Activated T-helper 2 cell treated with anti-CD3 and anti-CD28 coated beads, Interferon-gamma antibody, Interleukin-2, Interleukin-4, amounts not matched to agents 10 μg/mL and 5 μg/mL and 100 μg/mL, durations not matched to agents 14 hours and 24 hours and 36 hours (primary cell): Measurements from ENCODE around the gene MVB12B. TPM values are rescaled to one million over a fixed set of nuclear protein-coding genes. Genes with fewer than 3 reads are reported as not detected.

ENCODE experiments used
- DNase-seq: peaks from one replicate; pipeline ENCODE4 v3.0.0; 2021; ENCODE audit warnings: low spot score
- H3K27ac Mint-ChIP-seq: one replicate; pipeline ENCODE4 v1.8.0; 2021; ENCODE audit warnings: mixed read lengths
- H3K27me3 Mint-ChIP-seq: one replicate; pipeline ENCODE4 v1.8.0; 2021; ENCODE audit warnings: low read depth, mixed read lengths
- H3K36me3 Mint-ChIP-seq: one replicate; pipeline ENCODE4 v1.8.0; 2021; ENCODE audit warnings: low read depth, mixed read lengths
- H3K4me1 Mint-ChIP-seq: one replicate; pipeline ENCODE4 v1.8.0; 2021; ENCODE audit warnings: low read depth, mixed read lengths
- H3K4me3 Mint-ChIP-seq: one replicate; pipeline ENCODE4 v1.8.0; 2021; ENCODE audit warnings: low read depth, mild to moderate bottlenecking, moderate library complexity, mixed read lengths
- H3K9me3 Mint-ChIP-seq: one replicate; pipeline ENCODE4 v1.8.0; 2021; ENCODE audit warnings: mixed read lengths
- intact Hi-C: fragments of 100-400 bp; cut with micrococcal nuclease; formaldehyde crosslinking; loops from one replicate; pipeline ENCODE4 v1.15.1; 2023
- total RNA-seq: library from RNA; stranded (reverse); gene quantifications from 2 replicates; pipeline ENCODE4 v1.2.3, GENCODE V29; 2022

Gene MVB12B
- total RNA-seq, 1 donor from 2014 or later, result 0.50 TPM

DNA sequence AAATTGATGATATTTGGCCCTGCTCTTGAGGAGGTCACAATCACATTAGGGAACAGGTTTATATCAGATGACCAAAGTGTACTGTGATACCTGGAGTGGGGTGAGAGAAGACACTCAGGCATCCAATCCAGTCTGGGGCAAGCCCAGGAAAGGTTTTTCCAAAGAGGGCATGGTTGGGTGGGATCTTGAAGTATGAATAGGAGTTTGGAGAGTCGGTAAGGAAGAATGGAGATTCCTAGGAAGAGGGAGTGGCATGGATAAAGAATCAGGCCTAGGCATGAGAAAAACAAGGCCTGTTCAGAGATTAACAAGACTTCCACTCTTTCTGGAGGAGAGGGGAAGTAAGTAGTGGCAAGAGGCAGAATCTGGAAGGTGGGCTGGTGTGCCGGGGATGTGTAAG lies 91.1 kb downstream of the MVB12B start:
- Mint-ChIP-seq H3K27ac (no peak overlapping the region), H3K4me3 (no peak overlapping the region), H3K36me3 (no peaks in the 10 kb centered on the region), H3K4me1 (peaks cover 18% of the 10 kb centered on the region), H3K27me3 (peaks cover 25% of the 10 kb centered on the region), H3K9me3 (no peaks in the 10 kb centered on the region)
- intact Hi-C loops, result loop anchor here (10.0 kb wide), 1 partner anchor 567 kb away; no protein-coding TSS in a partner anchor
- DNase-seq, result no peak

DNA sequence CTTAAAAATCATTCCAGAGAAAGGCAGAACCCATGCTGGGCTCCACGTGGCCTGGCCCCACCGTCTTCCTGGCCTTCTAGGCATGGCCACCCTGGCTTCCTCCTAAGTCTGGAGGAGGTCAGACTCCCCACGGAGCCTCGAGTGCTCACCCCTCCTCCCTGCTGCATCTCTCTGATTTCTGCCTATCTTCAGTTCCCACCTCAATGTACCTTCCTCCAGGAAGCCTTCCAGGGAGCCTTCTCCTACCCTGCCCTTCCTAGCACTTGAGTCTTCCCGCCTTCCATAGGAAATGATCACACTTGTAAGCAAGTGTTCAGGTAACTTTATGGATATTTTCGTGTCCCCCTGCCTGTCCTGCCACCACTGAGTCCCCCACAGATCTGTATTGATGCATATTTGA lies 92.0 kb downstream of the MVB12B start:
- Mint-ChIP-seq H3K4me3 (no peak overlapping the region), H3K4me1 (peaks cover 19% of the 10 kb centered on the region), H3K36me3 (no peaks in the 10 kb centered on the region), H3K9me3 (no peaks in the 10 kb centered on the region), H3K27me3 (peaks cover 22% of the 10 kb centered on the region), H3K27ac (no peak overlapping the region)
- intact Hi-C loops, result loop anchor here (10.0 kb wide), 1 partner anchor 566 kb away; no protein-coding TSS in a partner anchor
- no peak for DNase-seq

- Mint-ChIP-seq H3K4me3 (no peak overlapping the region), H3K36me3 (no peaks in the 10 kb centered on the region), H3K9me3 (no peaks in the 10 kb centered on the region), H3K4me1 (peaks cover 24% of the 10 kb centered on the region), H3K27ac (no peak overlapping the region), H3K27me3 (peaks cover 23% of the 10 kb centered on the region)
- DNase-seq, result no peak
- intact Hi-C loops, result loop anchor here (10.0 kb wide), 1 partner anchor 565 kb away; no protein-coding TSS in a partner anchor
Measured at GRCh38 chr9:126419475-126419874, 92.8 kb downstream of the MVB12B start.

DNA sequence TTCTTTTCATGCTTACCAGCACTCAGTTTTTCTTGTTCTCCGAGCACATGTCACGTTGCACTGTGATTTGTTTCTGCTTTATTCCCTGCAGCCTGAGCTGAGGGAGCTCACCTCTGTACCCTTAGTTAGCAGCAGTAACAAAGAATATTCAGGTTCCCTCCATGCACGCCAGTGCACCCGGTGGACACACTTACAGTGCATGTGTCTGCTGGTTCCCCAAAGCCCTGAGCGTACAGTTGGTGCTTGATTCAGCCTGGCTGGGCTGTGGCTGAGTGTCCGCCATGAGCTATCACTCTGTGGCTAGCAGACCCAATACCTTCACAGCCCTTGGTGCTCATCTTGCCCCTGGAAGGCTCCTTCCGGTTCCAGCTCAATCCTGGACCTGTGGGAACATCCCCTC lies 93.5 kb downstream of the MVB12B start:
- H3K4me3 Mint-ChIP-seq, result no peak overlapping the region

DNA sequence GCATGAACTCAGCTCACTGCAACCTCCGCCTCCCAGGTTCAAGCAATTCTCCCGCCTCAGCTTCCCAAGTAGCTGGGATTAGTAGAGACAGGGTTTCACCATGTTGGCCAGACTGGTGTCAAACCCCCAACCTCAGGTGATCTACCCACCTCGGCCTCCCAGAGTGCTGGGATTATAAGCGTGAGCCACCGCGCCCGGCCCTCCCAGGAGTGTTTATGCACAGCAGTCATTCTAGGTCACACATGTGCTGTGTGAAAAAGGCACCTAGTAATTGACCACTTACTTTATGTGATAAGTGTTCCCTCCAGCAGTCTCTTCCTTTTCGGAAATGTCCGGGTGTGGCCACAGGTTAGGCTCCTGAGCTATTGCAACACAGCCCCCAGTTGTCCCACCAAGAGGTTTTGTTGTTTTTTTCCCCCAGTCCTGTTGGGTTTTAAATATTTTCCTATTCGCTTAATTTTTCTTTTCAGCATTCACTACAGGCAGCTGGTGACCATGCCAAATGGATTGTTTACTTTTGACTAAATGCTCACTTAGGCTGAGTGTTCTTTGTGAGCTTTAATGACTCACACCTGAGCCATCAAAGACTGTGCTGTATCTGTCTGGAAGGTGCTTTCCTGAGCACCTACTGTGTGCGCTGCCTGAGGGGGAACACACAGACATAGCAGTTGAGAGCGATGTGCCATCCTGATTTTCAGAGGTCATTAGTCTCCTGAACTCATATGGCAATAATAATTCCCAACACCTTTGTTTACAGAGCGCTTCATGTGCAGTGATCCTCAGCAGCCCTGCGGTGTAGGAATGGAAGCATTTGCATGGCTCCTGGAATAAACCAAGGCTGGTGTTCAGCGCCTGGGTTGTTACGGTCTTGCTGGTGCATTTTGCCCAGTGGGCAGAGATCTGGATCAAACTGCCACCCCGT lies 94.3 kb downstream of the MVB12B start:
- Mint-ChIP-seq H3K4me3 (no peak overlapping the region), H3K27me3 (peaks cover 29% of the 10 kb centered on the region), H3K36me3 (no peaks in the 10 kb centered on the region), H3K9me3 (no peaks in the 10 kb centered on the region), H3K27ac (no peak overlapping the region), H3K4me1 (peaks cover 22% of the 10 kb centered on the region)
- intact Hi-C loops, result no loop called here
- no peak for DNase-seq

More for the DNA sequence above, 93.5 kb downstream of the MVB12B start:
- peaks cover 24% of the 10 kb centered on the region for H3K4me1 Mint-ChIP-seq
- intact Hi-C loops, result no loop called here
- no peaks in the 10 kb centered on the region for H3K36me3 Mint-ChIP-seq
- H3K27me3 Mint-ChIP-seq, result peaks cover 28% of the 10 kb centered on the region
- H3K9me3 Mint-ChIP-seq, result no peaks in the 10 kb centered on the region
- no peak for DNase-seq
- no peak overlapping the region for H3K27ac Mint-ChIP-seq

- Mint-ChIP-seq H3K27me3 (peaks cover 35% of the 10 kb centered on the region), H3K36me3 (no peaks in the 10 kb centered on the region), H3K4me3 (no peak overlapping the region), H3K27ac (no peak overlapping the region), H3K4me1 (peaks cover 22% of the 10 kb centered on the region), H3K9me3 (no peaks in the 10 kb centered on the region)
- no peak for DNase-seq
- intact Hi-C loops, result no loop called here
Measured at GRCh38 chr9:126421567-126422428, 95.2 kb downstream of the MVB12B start.

DNA sequence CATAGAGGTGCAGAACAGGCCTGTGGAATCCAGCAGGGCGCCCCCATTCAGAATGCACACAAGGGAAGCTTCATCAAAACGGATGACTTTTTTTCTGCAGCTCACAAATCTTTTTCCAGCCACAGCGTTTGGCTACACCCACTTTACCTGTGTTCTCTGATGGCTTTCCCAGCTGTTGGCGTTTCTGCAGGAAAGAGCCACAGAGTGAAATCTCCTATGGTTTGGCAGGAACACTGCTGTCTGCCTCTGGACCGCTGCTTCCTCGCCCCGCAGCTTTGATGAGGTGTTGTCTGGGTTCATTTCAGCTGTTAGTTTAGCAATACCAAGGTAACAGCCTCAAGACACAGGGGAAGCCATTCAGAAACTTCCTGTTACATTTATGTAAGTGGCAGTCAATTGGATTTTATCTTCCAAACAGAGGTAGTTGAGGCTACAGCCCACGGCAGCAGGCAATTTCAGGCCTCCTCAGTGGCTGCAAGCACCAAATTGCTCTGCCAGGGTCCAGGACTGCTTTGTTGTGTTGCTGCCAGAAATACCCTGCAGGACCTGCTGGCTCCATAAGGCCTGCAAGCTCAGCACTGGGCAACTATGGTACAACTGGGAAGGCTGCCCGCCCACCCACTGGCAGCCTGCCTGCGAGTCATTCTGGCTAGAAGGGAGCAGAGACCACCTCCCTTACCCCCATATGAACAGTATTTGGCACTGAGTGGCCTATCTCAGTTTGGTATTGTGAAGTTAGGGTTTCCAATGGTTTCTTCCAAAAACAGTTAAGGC lies 96.7 kb downstream of the MVB12B start:
- Mint-ChIP-seq H3K27me3 (peaks cover 40% of the 10 kb centered on the region), H3K9me3 (no peaks in the 10 kb centered on the region), H3K4me1 (peaks cover 12% of the 10 kb centered on the region), H3K36me3 (no peaks in the 10 kb centered on the region), H3K4me3 (no peak overlapping the region), H3K27ac (no peak overlapping the region)
- intact Hi-C loops, result no loop called here
- DNase-seq, result no peak

DNA sequence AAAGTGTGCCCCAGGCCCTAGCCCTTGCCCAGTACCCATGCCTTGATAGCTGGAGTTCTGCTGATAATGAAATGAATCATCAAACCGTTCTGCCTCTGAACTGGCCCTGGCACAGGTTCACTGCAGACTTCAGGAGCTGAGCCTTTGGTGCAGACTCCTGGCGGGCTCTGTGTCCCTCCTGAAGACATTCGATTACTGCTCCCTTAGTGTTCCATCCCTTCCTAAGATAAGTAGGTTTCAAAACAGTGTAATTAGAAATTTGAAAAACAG lies 97.2 kb downstream of the MVB12B start:
- peaks cover 12% of the 10 kb centered on the region for H3K4me1 Mint-ChIP-seq
- no peaks in the 10 kb centered on the region for H3K36me3 Mint-ChIP-seq
- no peak overlapping the region for H3K4me3 Mint-ChIP-seq
- H3K27me3 Mint-ChIP-seq, result peaks cover 43% of the 10 kb centered on the region
- no peak overlapping the region for H3K27ac Mint-ChIP-seq
- no peaks in the 10 kb centered on the region for H3K9me3 Mint-ChIP-seq
- intact Hi-C loops, result no loop called here
- DNase-seq, result no peak

GRCh38 chr9:126424511-126424910 lies 97.9 kb downstream of the MVB12B start:
- Mint-ChIP-seq H3K4me1 (peaks cover 12% of the 10 kb centered on the region), H3K27me3 (peaks cover 44% of the 10 kb centered on the region), H3K4me3 (no peak overlapping the region), H3K27ac (no peak overlapping the region), H3K9me3 (no peaks in the 10 kb centered on the region), H3K36me3 (no peaks in the 10 kb centered on the region)
- intact Hi-C loops, result no loop called here
- DNase-seq, result no peak

DNA sequence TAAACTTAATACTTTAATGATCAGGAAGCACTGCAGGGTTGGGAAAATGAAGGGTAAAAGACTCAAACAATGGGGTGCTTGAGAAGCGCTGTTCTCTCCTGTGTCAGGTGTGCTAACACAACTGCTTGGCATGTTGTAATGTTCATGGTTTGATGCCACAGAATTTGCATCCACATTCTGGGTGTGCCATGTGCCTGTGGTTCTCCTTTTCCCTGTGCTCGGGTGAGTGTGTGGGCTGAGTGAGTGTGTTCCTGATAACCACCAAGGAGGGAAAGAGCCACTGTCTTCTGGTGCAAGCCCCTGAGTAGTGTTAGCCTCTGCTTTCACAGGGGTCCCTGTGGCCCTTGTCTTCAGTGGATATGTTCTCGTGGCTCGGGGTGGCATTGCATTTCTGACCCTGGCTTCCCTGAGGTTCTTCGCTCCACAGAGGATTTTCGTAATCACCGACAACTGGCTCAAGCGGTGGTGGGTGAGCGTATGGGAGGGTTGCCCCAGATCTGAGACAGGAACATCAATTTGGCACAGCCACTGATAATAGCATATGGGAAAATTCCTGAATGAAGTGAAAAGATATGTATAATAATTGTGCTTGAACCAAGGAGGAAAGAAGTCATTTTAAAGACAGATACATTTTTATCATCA lies 102.0 kb downstream of the MVB12B start:
- Mint-ChIP-seq H3K9me3 (no peaks in the 10 kb centered on the region), H3K4me1 (peaks cover 5% of the 10 kb centered on the region), H3K4me3 (no peak overlapping the region), H3K27ac (no peak overlapping the region), H3K27me3 (peaks cover 51% of the 10 kb centered on the region), H3K36me3 (no peaks in the 10 kb centered on the region)
- intact Hi-C loops, result no loop called here
- no peak for DNase-seq

DNA sequence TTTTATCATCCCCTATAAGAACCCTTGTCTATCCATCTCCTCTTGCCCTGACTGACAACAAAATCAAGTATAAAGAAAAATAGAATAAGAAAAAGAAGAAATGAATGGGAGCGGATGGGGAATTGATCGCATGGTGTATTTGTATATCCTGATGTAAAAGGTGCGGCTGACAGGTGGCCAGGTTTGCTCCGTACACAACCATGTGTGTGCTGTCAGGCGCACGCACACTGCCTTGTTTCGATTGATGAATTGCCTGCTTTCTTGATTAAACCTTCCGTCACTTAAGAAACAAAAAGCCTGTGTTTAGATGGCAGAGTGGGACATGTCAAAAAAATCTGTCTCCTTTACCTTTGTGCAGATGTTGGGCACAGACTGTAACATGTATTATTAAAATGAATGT lies 102.6 kb downstream of the MVB12B start:
- Mint-ChIP-seq H3K27me3 (peaks cover 54% of the 10 kb centered on the region), H3K9me3 (no peaks in the 10 kb centered on the region), H3K27ac (no peak overlapping the region), H3K4me3 (no peak overlapping the region), H3K36me3 (no peaks in the 10 kb centered on the region), H3K4me1 (no peaks in the 10 kb centered on the region)
- intact Hi-C loops, result no loop called here
- DNase-seq, result no peak

DNA sequence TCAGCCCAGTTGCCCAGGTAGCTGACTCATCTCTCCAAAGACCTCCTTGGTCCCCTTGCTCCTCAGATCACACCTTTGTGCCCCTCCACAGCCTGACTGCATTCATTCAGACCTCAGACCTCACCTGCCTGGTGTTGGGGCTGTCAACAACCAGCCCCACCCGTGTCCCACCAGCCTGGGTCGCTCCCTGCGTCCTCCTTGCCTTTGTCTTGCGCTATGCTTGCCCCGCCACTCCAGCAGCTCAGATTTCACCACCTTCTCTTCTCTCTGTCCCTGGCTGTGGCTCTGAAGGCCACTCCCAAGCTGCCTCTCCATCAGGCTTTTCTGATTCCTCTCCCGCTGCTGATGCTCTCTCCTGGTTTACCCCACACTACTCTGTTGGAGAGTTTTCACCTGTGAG lies 103.5 kb downstream of the MVB12B start:
- Mint-ChIP-seq H3K9me3 (no peaks in the 10 kb centered on the region), H3K27me3 (peaks cover 56% of the 10 kb centered on the region), H3K4me1 (no peaks in the 10 kb centered on the region), H3K4me3 (no peak overlapping the region), H3K36me3 (no peaks in the 10 kb centered on the region), H3K27ac (no peak overlapping the region)
- no peak for DNase-seq
- intact Hi-C loops, result no loop called here
